ENCODE data around the gene CCDC3.

CCDC3 gene

DNA sequence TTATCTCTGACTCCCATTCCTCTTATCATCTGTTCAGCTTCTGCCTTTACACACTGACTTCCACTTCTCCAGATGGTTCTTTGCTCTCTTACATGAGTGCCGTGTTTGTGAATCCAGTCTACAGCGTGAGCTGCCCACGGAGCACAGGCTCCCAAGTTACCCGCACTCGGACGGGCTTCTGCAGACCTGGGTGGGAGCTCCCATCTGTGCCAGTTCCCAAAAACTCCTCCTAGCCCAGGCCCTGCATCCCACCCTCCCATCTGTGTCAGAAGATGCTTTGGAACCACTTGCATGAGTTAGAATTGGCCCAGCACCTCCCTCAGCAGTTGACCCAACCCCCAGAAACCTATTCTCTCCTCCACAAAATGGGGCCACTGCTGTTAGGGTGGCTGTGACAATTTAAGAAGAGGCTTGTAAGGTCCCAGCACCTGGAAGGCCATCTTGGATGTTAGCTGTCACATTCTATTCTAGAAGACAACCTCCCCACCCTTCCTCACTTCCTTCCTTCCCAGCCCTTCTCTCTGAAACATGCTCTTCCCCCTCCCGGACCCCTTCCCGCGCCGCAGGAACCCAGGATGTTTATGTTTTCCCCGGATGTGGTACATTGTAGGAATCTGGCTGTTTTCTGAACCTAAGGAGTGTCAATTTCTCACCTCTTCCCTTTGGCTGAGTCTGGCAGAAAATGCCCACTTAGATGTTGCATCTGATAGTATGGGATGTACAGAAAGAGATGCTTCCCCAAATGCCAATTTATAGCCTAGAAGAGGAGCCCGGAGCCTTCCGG is 79.2 kb downstream of the CCDC3 start:
- no peak for DNase-seq (ENCODE audit: low read depth in 2 of 2)

GRCh38 chr10:12921163-12921562 is 80.3 kb downstream of the CCDC3 start:
- DNase-seq (ENCODE audit: low read depth in 2 of 2), result no peak

DNA sequence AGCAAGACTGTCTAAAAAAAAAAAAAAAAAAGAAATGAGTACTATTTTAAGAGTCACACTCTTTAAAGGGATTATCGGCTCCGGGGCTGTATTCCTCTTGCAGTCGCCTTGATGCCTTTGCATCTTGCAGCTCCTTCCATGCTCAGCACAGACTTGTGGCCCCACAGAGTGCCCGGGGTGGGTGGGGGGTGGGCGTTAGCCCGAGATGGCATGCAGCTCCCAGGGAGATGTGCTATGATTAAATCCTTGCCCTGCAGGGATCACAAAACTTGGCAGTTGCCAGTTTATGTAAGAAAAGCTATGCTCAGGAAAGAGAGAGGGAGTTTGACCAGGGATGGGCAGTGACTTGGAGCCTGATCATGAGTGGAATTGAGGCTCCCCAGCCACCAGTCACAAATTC is 81.9 kb downstream of the CCDC3 start:
- no peak for DNase-seq (ENCODE audit: low read depth in 2 of 2)

GRCh38 chr10:12916587-12916986 is 84.9 kb downstream of the CCDC3 start:
- DNase-seq (ENCODE audit: low read depth in 2 of 2), result no peak

DNA sequence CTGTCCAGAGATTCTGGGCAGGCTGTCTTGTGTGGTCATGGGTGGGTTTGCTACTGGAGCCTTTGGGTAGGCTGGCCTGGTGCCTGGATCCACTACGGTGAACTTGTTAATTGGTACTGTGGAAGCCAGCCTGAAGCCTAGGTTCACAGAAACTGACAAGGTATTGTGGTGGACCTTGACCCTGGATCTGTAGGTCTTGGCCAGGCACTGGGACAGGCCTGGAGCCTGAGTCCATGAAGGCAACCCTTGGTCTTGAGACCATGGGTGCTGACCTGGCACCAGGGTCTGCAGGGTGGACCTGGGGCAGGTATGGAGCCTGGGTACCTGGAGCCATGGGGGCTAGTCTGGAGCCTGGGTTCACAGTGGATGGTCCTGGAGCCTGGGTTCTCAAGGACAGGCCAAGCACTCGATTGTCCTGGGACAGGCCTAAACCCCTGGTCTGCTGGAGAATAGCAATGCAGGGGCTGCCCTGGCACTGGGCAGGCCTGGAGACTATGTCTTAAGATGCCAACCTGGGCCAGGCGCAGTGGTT is 85.8 kb downstream of the CCDC3 start:
- DNase-seq (ENCODE audit: low read depth in 2 of 2), result no peak

GRCh38 chr10:12914111-12914510 is 87.4 kb downstream of the CCDC3 start:
- no peak for DNase-seq (ENCODE audit: low read depth in 2 of 2)

- DNase-seq (ENCODE audit: low read depth in 2 of 2), result no peak
Measured at GRCh38 chr10:12911795-12912194, 89.7 kb downstream of the CCDC3 start.

DNA sequence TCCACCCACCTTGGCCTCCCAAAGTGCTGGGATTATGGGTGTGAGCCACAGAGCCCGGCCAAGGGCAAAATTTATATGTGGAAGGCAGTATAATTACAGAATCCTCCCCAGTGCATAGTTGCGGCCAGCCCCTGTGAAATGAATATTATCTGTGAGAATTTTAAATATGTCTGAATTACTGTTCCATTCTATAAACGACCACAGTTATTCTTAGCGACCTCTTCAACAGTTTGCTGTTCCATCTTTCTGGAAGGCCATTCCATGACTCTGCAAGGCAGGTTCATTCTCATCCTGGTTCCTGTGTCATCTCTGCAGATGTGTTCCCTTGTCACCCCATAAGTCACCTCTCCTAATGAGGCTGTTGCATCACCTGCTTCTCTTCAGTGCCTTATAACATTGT is 90.7 kb downstream of the CCDC3 start:
- no peak for DNase-seq (ENCODE audit: low read depth in 2 of 2)

DNA sequence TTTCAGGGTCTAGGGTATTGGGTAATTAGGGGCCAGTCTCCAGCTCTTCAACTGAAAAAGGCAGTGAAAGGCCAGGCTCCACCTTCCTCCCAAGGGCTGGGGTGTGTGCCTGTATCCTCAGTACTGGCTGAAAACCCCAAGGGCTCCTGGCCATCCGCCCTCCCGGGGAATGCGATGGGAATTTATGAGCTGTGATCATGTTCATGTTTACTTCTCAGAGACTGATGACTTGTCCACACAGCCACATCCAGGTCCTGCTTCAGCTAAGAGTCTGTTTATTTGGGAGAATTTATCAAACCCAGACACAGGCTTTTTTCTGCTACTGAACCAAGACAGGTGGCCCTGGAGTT is 91.7 kb downstream of the CCDC3 start:
- DNase-seq (ENCODE audit: low read depth in 2 of 2), result no peak

- DNase-seq (ENCODE audit: low read depth in 2 of 2), result no peak
Measured at GRCh38 chr10:12909182-12909835, 92.2 kb downstream of the CCDC3 start.

GRCh38 chr10:12908773-12909172 is 92.7 kb downstream of the CCDC3 start:
- DNase-seq (ENCODE audit: low read depth in 2 of 2), result no peak

DNA sequence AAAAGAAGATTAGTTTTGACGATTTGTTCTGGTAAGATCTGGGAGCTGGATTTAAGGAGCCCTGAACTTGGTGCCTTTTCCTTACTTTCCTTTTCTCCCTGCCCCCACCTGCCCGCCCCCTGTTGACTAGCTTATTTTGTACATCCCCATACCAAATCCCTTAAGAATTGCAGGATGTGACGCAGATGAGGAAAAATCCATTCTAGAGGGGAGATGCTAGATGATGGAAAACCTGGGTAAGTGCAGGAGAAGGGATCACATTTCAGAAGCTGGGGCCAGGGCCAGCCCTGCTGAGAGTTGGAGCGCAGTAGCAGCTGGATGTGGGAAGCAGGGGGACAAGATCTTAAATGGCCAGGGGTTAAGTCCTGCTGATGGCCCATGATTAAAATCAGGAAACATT is 93.9 kb downstream of the CCDC3 start:
- DNase-seq (ENCODE audit: low read depth in 2 of 2), result no peak

- no peak for DNase-seq (ENCODE audit: low read depth in 2 of 2)
Measured at GRCh38 chr10:12906051-12906541, 95.4 kb downstream of the CCDC3 start.

GRCh38 chr10:12905067-12905466 is 96.4 kb downstream of the CCDC3 start:
- DNase-seq (ENCODE audit: low read depth in 2 of 2), result no peak

GRCh38 chr10:12902851-12903358 is 98.6 kb downstream of the CCDC3 start:
- DNase-seq (ENCODE audit: low read depth in 2 of 2), result no peak

DNA sequence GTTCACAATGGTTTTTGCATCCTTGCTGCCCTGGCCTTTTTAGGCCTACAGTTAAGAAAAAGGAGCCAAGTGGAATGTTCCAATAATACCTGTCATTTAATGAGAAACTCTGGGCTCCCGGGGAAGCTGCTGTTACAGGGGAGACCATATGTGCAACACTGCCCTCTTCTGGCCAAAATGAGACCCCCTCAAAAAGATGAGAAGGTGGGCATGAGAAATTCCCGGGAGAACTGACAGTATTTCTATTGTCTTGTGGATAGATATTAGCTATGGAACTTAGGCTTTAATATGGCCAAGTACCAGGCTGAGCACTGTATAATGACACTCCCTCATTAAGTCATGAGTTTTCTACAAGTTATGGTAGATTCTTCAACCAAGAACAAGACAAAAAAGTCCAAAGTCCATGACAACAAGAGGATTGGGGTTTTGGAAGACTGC is 99.4 kb downstream of the CCDC3 start:
- peak in 1 of 2 donors; percentile 4 for DNase-seq (ENCODE audit: low read depth in 2 of 2)

GRCh38 chr10:12899546-12899945 is 102.0 kb downstream of the CCDC3 start:
- no peak for DNase-seq (ENCODE audit: low read depth in 2 of 2)

- DNase-seq (ENCODE audit: low read depth in 2 of 2), result no peak
Measured at GRCh38 chr10:12898271-12898670, 103.2 kb downstream of the CCDC3 start.

DNA sequence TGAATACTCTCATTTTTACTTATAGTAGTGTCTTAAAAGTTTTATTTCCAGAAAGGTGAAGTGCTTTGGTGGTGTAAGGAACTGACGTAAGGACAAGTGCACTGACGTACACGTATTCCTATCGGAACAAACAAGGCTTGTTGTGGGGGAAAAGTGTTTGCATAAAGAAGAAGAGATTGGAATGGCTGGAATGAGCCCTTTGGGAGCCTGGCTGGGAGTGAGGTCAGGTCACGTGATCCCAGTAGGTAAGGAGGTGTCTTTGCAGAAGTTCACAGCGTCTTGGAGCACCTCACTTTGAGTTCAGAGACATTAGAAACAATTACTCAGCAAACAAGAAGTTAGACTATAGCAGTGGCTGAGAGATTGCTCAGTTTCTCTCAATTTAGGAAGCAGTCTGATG is 104.2 kb downstream of the CCDC3 start:
- no peak for DNase-seq (ENCODE audit: low read depth in 2 of 2)

DNA sequence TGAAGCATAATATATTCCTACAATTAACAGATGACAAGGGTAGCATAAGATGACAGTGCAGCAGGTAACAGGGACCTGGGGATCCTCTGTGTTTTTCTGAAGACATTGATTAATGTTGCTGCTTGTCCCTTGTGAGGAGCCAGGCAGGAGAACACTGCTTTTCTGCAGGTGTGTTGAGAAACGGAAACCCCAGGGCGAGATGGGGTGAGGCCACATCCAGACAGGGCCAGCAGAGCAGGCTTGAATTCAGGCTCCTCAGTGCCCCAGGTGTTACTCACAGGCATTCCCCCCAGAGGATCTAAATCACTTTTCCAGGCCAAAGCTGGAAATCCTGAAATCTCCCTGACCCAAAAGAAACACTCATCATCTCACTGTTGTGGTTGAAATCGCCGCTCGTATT is 105.3 kb downstream of the CCDC3 start:
- no peak for DNase-seq (ENCODE audit: low read depth in 2 of 2)

- DNase-seq (ENCODE audit: low read depth in 2 of 2), result no peak
Measured at GRCh38 chr10:12892924-12893323, 108.6 kb downstream of the CCDC3 start.

- no peak for DNase-seq (ENCODE audit: low read depth in 2 of 2)
Measured at GRCh38 chr10:12890958-12891357, 110.6 kb downstream of the CCDC3 start.

DNA sequence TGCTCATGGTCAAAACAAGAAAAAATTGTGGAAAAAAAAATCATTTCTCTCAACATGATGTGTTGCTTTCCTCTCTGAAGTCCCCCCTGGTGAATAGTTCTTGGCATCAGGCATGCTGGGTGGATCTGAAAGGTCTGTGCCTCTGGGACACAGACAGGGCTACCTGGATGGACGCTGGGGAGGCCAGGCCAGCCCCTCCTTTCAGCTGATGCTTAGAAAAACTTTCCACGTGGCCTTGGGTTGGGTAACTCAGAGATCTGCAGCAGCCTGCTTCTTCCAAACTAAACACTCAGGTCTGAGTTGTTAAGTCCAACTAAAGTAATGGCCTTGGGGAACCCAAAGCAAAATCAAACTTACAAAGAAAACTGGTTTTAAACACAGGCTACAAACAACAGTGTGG is 113.0 kb downstream of the CCDC3 start:
- no peak for DNase-seq (ENCODE audit: low read depth in 2 of 2)

Measured in stimulated activated CD8-positive, alpha-beta memory T cell treated with anti-CD3 and anti-CD28 coated beads, Interleukin-15, amount 100 ng/mL, for 48 hours (primary cell).